Epithelial cell of proximal tubule (primary cell): ENCODE measurements around the gene BBS7. TPM values are rescaled to one million over a fixed set of nuclear protein-coding genes. Genes with fewer than 3 reads are reported as not detected.

ENCODE experiments used
- DNase-seq: peaks from one replicate; pipeline ENCODE4 v3.0.0-alpha.2; 2011; ENCODE audit warnings: low read depth
- H3K4me3 ChIP-seq: 2 replicates; pipeline ENCODE4 v1.5.1; 2011; ENCODE audit warnings: low read depth, mild to moderate bottlenecking, low read length
- total RNA-seq: library from RNA; depleted of rRNA; stranded (reverse); fragments of >200 nt; gene quantifications from 2 replicates; pipeline ENCODE4 v1.2.3, GENCODE V29; 2015
- TF ChIP-seq, protein P1 (sequence below): conservative IDR thresholded peaks from 2 replicates; pipeline ENCODE4 v1.5.1; 2012; ENCODE audit warnings: low read depth, mild to moderate bottlenecking, low read length

BBS7 gene
- total RNA-seq, 1 donor from 2014 or later: 26.5 TPM

DNA sequence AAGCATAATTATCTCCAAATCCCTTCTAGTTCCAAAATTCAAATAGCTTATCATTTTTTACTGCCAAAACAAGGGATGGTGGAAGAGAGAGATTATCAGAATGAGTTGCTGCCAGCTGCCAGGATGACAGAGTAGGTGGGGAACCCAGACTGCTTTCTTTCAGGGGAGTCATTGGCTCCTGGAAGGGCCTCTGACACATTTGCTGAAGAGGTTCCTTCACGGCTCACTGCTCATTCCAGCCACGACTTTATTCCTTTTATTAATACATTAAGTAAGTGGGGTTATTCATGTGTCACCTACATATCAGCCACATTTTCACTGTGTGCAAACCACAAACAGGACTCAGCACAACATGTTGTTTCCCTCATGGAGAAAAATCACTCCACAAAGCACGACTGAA, 92.6 kb downstream of the BBS7 start:
- no peak overlapping the region for H3K4me3 ChIP-seq
- TF ChIP-seq, protein P1, sequence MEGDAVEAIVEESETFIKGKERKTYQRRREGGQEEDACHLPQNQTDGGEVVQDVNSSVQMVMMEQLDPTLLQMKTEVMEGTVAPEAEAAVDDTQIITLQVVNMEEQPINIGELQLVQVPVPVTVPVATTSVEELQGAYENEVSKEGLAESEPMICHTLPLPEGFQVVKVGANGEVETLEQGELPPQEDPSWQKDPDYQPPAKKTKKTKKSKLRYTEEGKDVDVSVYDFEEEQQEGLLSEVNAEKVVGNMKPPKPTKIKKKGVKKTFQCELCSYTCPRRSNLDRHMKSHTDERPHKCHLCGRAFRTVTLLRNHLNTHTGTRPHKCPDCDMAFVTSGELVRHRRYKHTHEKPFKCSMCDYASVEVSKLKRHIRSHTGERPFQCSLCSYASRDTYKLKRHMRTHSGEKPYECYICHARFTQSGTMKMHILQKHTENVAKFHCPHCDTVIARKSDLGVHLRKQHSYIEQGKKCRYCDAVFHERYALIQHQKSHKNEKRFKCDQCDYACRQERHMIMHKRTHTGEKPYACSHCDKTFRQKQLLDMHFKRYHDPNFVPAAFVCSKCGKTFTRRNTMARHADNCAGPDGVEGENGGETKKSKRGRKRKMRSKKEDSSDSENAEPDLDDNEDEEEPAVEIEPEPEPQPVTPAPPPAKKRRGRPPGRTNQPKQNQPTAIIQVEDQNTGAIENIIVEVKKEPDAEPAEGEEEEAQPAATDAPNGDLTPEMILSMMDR: no peak
- no peak for DNase-seq

DNA sequence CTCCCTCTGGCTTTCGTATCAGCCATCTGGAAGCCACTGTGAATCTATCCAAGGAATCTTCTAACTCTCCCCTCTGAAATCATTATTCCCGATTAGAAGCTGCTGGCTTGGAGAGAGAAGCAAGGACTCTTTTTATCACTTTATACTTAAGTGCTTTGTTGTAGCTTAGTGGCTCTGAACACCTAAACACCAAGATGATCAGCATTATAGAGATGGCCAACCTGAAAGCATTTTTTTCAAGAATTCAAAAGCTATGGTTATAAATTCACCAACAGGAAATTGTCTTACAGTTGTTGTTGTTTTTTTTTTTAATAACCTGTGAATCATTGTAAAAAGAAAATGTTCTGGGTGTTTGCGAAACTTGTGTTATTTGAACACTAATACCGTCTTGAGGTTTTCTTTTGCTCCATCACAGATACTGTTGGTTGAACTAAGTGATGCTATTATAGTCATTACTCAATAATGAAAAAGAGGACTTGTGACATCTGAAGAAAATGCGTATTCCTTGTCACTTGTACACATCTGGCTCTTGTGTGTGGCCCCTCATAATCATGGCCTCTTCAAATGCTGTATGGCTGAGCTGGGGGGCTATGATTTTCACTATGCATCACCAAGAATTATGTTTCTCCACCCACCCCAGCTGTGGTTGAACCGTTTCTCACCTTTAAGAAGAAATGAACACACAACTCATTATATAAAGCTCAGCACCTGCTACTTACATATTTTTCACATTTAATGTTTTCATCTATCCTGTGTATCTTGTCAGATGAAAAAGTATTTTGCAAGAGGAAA, 93.5 kb downstream of the BBS7 start:
- H3K4me3 ChIP-seq: no peak overlapping the region
- no peak for DNase-seq
- TF ChIP-seq, protein P1: no peak

Other genes starting within 250 kb of the BBS7 start
- 308 and 352 TPM in 2 replicates for gene ANXA5, start 173.5 kb downstream of the BBS7 start, total RNA-seq
- gene SMIM43, start 105.3 kb downstream of the BBS7 start, total RNA-seq: 0.07 TPM in 1 of 2 replicates, not detected in the other
- 55.5 and 71.1 TPM in 2 replicates for gene EXOSC9, start 69.2 kb downstream of the BBS7 start, total RNA-seq
- 106 and 139 TPM in 2 replicates for gene CCNA2, start 46.6 kb downstream of the BBS7 start, total RNA-seq
- gene TRPC3, start 81.6 kb upstream of the BBS7 start, total RNA-seq: 0.06 and 0.07 TPM in 2 replicates